Fibroblast of lung (primary cell): ENCODE results near the gene TYK2. TPM values are rescaled to one million over a fixed set of nuclear protein-coding genes. Genes with fewer than 3 reads are reported as not detected.

ENCODE experiments used
- DNase-seq, 2 donors: peaks; one replicate each; pipeline versions ENCODE4 v3.0.0 to v3.0.0-alpha.2; 2010; ENCODE audit warnings: low read depth in 2 of 2
- H2AFZ ChIP-seq: 2 replicates; pipeline ENCODE4 v1.5.1; 2012; ENCODE audit warnings: low read length, control low read depth, inconsistent platforms
- H3K27ac ChIP-seq: 2 replicates; pipeline ENCODE4 v1.5.1; 2011; ENCODE audit warnings: low read length, control low read depth; ENCODE audit not compliant: insufficient read depth
- H3K27me3 ChIP-seq: 2 replicates; pipeline ENCODE4 v1.5.1; 2011; ENCODE audit warnings: mild to moderate bottlenecking, low read length; ENCODE audit not compliant: control insufficient read depth, insufficient read depth
- H3K36me3 ChIP-seq: 2 replicates; pipeline ENCODE4 v1.5.1; 2011; ENCODE audit warnings: low read length; ENCODE audit not compliant: control insufficient read depth, insufficient read depth
- H3K4me1 ChIP-seq: 2 replicates; pipeline ENCODE4 v1.5.1; 2011; ENCODE audit warnings: low read length; ENCODE audit not compliant: control insufficient read depth, insufficient read depth; ENCODE audit errors: extremely low read depth
- H3K4me2 ChIP-seq: 2 replicates; pipeline ENCODE4 v1.5.1; 2011; ENCODE audit warnings: low read length, control low read depth; ENCODE audit not compliant: insufficient read depth; ENCODE audit errors: extremely low read depth
- H3K4me3 ChIP-seq, 4 experiments: fragments of 200-600 bp in 1 of 4; sonication (generic) in 1 of 4; replicated peaks in 1 of 4; 2 replicates each; pipeline ENCODE4 v1.5.1; 2011 to 2016; ENCODE audit warnings: low read length in 4 of 4, low read depth in 3 of 4, mild to moderate bottlenecking in 3 of 4, control low read depth in 2 of 4, inconsistent platforms in 1 of 4, mixed read lengths in 1 of 4; ENCODE audit not compliant: insufficient read depth in 1 of 4; ENCODE audit errors: control extremely low read depth in 1 of 4
- H3K79me2 ChIP-seq: 2 replicates; pipeline ENCODE4 v1.5.1; 2012; ENCODE audit warnings: mild to moderate bottlenecking, low read length, inconsistent platforms; ENCODE audit not compliant: control insufficient read depth, insufficient read depth
- H3K9ac ChIP-seq: 2 replicates; pipeline ENCODE4 v1.5.1; 2011; ENCODE audit warnings: mild to moderate bottlenecking, low read length, control low read depth; ENCODE audit not compliant: insufficient read depth
- H3K9me3 ChIP-seq: 2 replicates; pipeline ENCODE4 v1.5.1; 2012; ENCODE audit warnings: low read depth, low read length; ENCODE audit not compliant: control insufficient read depth, insufficient read depth
- H4K20me1 ChIP-seq: 2 replicates; pipeline ENCODE4 v1.5.1; 2011; ENCODE audit warnings: low read length; ENCODE audit not compliant: control insufficient read depth, insufficient read depth; ENCODE audit errors: extremely low read depth
- CTCF ChIP-seq, 2 donors: IDR thresholded peaks in 1 of 2; conservative IDR thresholded peaks in 1 of 2; 1 replicate in 1 of 2; 2 replicates in 1 of 2; pipeline ENCODE4 v1.5.1; 2011 to 2012; ENCODE audit warnings: low read length in 2 of 2, control low read depth in 1 of 2, inconsistent platforms in 1 of 2, low read depth in 1 of 2, mild to moderate bottlenecking in 1 of 2
- EZH2 ChIP-seq: IDR thresholded peaks from 2 replicates; pipeline ENCODE4 v1.5.1; 2012; ENCODE audit warnings: low read length, control low read depth, mild to moderate bottlenecking; ENCODE audit errors: missing control alignments
- polyA plus RNA-seq, 2 donors: library from polyadenylated mRNA; depleted of rRNA in 1 of 2; stranded (reverse) in 1 of 2; unstranded in 1 of 2; fragments of >200 nt; gene quantifications; 2 replicates each; pipeline ENCODE4 v1.2.1, GENCODE V29; 2011 to 2012; ENCODE audit warnings: missing spikeins in 1 of 2
- total RNA-seq: library from RNA; depleted of rRNA; stranded (reverse); fragments of >200 nt; gene quantifications from 2 replicates; pipeline ENCODE4 v1.2.1, GENCODE V29; 2014

TYK2 gene
- total and polyA plus RNA-seq, 2 donors (not counting 1 experiment from before 2014, with no cell fraction given) = 17.4 to 95.5 TPM

GRCh38 chr19:10353793-10354391, 26.5 kb downstream of the TYK2 start:
- TF ChIP-seq EZH2 (no peak), CTCF (conservative IDR thresholded peaks at IDR 0.05 in 1 of 2, IDR thresholded peaks at IDR 0.05 in 1 of 2; ENCODE audit: low read depth in 1 of 2, low read length in 2 of 2) (no peak)
- H3K9me3 ChIP-seq = no peaks in the 10 kb centered on the region
- no peak overlapping the region for H3K27ac ChIP-seq
- no peak overlapping the region for H3K4me3 ChIP-seq
- DNase-seq = peak; percentile 19 to 26
- no peak overlapping the region for H3K9ac ChIP-seq
- H3K36me3 ChIP-seq = peaks cover 17% of the 10 kb centered on the region
- H3K4me1 ChIP-seq = no peaks in the 10 kb centered on the region
- no peak overlapping the region for H2AFZ ChIP-seq
- H4K20me1 ChIP-seq = no peaks in the 10 kb centered on the region
- no peak overlapping the region for H3K4me2 ChIP-seq
- H3K27me3 ChIP-seq = no peaks in the 10 kb centered on the region
- H3K79me2 ChIP-seq = no peaks in the 10 kb centered on the region

GRCh38 chr19:10352764-10353671, 27.4 kb downstream of the TYK2 start:
- H2AFZ ChIP-seq = no peak overlapping the region
- H3K27ac ChIP-seq = no peak overlapping the region
- peaks cover 16% of the 10 kb centered on the region for H3K36me3 ChIP-seq
- H3K4me1 ChIP-seq = no peaks in the 10 kb centered on the region
- no peaks in the 10 kb centered on the region for H3K27me3 ChIP-seq
- no peak overlapping the region for H3K9ac ChIP-seq
- no peaks in the 10 kb centered on the region for H3K9me3 ChIP-seq
- no peak overlapping the region for H3K4me3 ChIP-seq
- no peaks in the 10 kb centered on the region for H4K20me1 ChIP-seq
- H3K79me2 ChIP-seq = no peaks in the 10 kb centered on the region
- TF ChIP-seq EZH2 = no peak
- TF ChIP-seq CTCF (conservative IDR thresholded peaks at IDR 0.05 in 1 of 2, IDR thresholded peaks at IDR 0.05 in 1 of 2; ENCODE audit: low read depth in 1 of 2, low read length in 2 of 2) = no peak
- H3K4me2 ChIP-seq = no peak overlapping the region
- DNase-seq = peak in 1 of 2 donors; percentile 49

GRCh38 chr19:10346509-10346908, 33.9 kb downstream of the TYK2 start:
- H3K9ac ChIP-seq = no peak overlapping the region
- no peaks in the 10 kb centered on the region for H3K27me3 ChIP-seq
- no peaks in the 10 kb centered on the region for H3K9me3 ChIP-seq
- H3K36me3 ChIP-seq = no peaks in the 10 kb centered on the region
- H3K4me3 ChIP-seq = no peak overlapping the region
- peaks cover 2% of the 10 kb centered on the region for H3K4me1 ChIP-seq
- TF ChIP-seq CTCF (conservative IDR thresholded peaks at IDR 0.05 in 1 of 2, IDR thresholded peaks at IDR 0.05 in 1 of 2; ENCODE audit: low read depth in 1 of 2, low read length in 2 of 2) = no peak
- no peak for TF ChIP-seq EZH2
- peak in 1 of 2 donors; percentile 8 for DNase-seq
- H3K4me2 ChIP-seq = no peak overlapping the region
- H3K27ac ChIP-seq = no peak overlapping the region
- no peak overlapping the region for H2AFZ ChIP-seq
- no peaks in the 10 kb centered on the region for H4K20me1 ChIP-seq
- H3K79me2 ChIP-seq = no peaks in the 10 kb centered on the region
